ENCODE measurements around the gene GABRB3. TPM values are rescaled to one million over a fixed set of nuclear protein-coding genes. Genes with fewer than 3 reads are reported as not detected.

Gene GABRB3
- polyA plus RNA-seq, 3 donors: not detected

DNA sequence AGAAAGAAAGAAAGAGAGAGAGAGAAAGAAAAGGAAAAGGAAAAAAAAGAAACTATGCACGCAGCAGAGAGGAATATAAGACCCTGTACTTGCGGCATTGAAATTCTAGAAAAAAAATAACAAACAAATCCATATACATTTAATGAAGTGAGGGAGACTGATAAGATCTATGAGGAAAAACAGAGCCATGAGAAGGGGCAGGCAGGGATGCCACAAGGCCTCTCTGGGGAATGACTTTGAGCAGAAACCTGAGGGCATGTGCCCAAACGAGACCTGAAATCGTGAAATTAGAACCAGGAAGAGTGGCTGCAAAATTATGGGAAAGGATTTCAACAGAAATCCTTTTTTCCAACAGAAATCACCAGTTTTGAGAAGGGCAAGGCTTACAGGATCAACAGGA, 98.4 kb downstream of the GABRB3 start:
- Mint-ChIP-seq H3K4me1 (no peaks in the 10 kb centered on the region), H3K27ac (no peak overlapping the region), H3K9me3 (peaks cover 9 to 30% (median 18%) of the 10 kb centered on the region in 7 donors), H3K4me3 (no peak overlapping the region), H3K27me3 (ENCODE audit: low read depth in 3 of 3) (peaks cover 0 to 7% (median 0%) of the 10 kb centered on the region in 3 donors), H3K36me3 (no peaks in the 10 kb centered on the region)
- intact Hi-C loops (cut with micrococcal nuclease): no loop called here
- Histone ChIP-seq H3K27ac (ENCODE audit: low read depth in 1 of 2, low read length in 2 of 2) (no peak overlapping the region), H2AFZ (ENCODE audit: insufficient read depth, low read depth, low read length, poor library complexity, severe bottlenecking) (no peak overlapping the region), H3K79me2 (ENCODE audit: insufficient read depth, low read length) (no peaks in the 10 kb centered on the region), H3K27me3 (ENCODE audit: control insufficient read depth in 2 of 2, insufficient read depth in 2 of 2, low read length in 2 of 2) (no peaks in the 10 kb centered on the region), H4K20me1 (ENCODE audit: insufficient read depth, low read length) (no peaks in the 10 kb centered on the region), H3K4me2 (replicated peaks; ENCODE audit: extremely low read depth, low read length, poor library complexity, severe bottlenecking) (no peak overlapping the region), H3K4me3 (replicated peaks in 1 of 3; ENCODE audit: low read depth in 2 of 3, low read length in 3 of 3) (no peak overlapping the region), H3K36me3 (replicated peaks in 1 of 2; ENCODE audit: control insufficient read depth in 1 of 2, insufficient read depth in 2 of 2, low read length in 2 of 2) (no peaks in the 10 kb centered on the region), H3K9me3 (replicated peaks in 1 of 2; ENCODE audit: control insufficient read depth in 1 of 2, insufficient read depth in 1 of 2, low read length in 2 of 2) (peaks cover 11 to 30% of the 10 kb centered on the region in 2 donors), H3K9ac (ENCODE audit: insufficient read depth, low read length, poor library complexity, severe bottlenecking) (no peak overlapping the region), H3K4me1 (ENCODE audit: control insufficient read depth in 1 of 2, insufficient read depth in 2 of 2, low read length in 2 of 2) (no peaks in the 10 kb centered on the region)
- TF ChIP-seq, protein P1, sequence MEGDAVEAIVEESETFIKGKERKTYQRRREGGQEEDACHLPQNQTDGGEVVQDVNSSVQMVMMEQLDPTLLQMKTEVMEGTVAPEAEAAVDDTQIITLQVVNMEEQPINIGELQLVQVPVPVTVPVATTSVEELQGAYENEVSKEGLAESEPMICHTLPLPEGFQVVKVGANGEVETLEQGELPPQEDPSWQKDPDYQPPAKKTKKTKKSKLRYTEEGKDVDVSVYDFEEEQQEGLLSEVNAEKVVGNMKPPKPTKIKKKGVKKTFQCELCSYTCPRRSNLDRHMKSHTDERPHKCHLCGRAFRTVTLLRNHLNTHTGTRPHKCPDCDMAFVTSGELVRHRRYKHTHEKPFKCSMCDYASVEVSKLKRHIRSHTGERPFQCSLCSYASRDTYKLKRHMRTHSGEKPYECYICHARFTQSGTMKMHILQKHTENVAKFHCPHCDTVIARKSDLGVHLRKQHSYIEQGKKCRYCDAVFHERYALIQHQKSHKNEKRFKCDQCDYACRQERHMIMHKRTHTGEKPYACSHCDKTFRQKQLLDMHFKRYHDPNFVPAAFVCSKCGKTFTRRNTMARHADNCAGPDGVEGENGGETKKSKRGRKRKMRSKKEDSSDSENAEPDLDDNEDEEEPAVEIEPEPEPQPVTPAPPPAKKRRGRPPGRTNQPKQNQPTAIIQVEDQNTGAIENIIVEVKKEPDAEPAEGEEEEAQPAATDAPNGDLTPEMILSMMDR (IDR thresholded peaks at IDR 0.05): no peak
- no peak for DNase-seq
- no CpG with 5 or more reads among the region's 4 CpGs for WGBS (ENCODE audit: insufficient coverage)

DNA sequence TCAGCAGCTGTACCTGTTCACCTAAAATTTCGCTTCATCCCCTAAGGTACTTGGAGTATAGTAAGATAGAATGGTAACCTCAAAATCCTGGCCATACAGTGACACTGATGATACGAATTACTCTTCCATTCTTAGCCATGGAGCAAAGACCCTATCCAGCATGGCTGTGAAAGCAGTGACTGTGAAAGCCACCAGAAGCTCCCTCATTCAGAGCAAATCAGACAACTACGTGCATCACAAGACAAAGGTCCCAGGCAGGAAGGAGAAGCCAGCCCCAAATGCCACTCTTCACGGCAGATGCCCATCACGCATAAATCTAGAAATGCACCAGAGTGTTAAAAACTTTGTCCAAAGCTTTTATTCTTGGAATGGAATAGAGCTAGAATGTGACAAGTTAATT, 99.4 kb downstream of the GABRB3 start:
- H3K4me1 ChIP-seq (ENCODE audit: control insufficient read depth in 1 of 2, insufficient read depth in 2 of 2, low read length in 2 of 2): no peaks in the 10 kb centered on the region
- H2AFZ ChIP-seq (ENCODE audit: insufficient read depth, low read depth, low read length, poor library complexity, severe bottlenecking): no peak overlapping the region
- peaks cover 12 to 29% (median 18%) of the 10 kb centered on the region in 7 donors for H3K9me3 Mint-ChIP-seq

More for the DNA sequence above, 99.4 kb downstream of the GABRB3 start:
- intact Hi-C loops (cut with micrococcal nuclease): no loop called here
- Histone ChIP-seq H3K27me3 (ENCODE audit: control insufficient read depth in 2 of 2, insufficient read depth in 2 of 2, low read length in 2 of 2) (no peaks in the 10 kb centered on the region), H4K20me1 (ENCODE audit: insufficient read depth, low read length) (no peaks in the 10 kb centered on the region), H3K36me3 (replicated peaks in 1 of 2; ENCODE audit: control insufficient read depth in 1 of 2, insufficient read depth in 2 of 2, low read length in 2 of 2) (no peaks in the 10 kb centered on the region), H3K27ac (ENCODE audit: low read depth in 1 of 2, low read length in 2 of 2) (no peak overlapping the region), H3K9ac (ENCODE audit: insufficient read depth, low read length, poor library complexity, severe bottlenecking) (no peak overlapping the region), H3K9me3 (replicated peaks in 1 of 2; ENCODE audit: control insufficient read depth in 1 of 2, insufficient read depth in 1 of 2, low read length in 2 of 2) (peaks cover 11 to 26% of the 10 kb centered on the region in 2 donors), H3K4me3 (replicated peaks in 1 of 3; ENCODE audit: low read depth in 2 of 3, low read length in 3 of 3) (no peak overlapping the region), H3K4me2 (replicated peaks; ENCODE audit: extremely low read depth, low read length, poor library complexity, severe bottlenecking) (no peak overlapping the region), H3K79me2 (ENCODE audit: insufficient read depth, low read length) (no peaks in the 10 kb centered on the region)
- peaks cover 0 to 7% (median 0%) of the 10 kb centered on the region in 3 donors for H3K27me3 Mint-ChIP-seq (ENCODE audit: low read depth in 3 of 3)
- no peak overlapping the region for H3K27ac Mint-ChIP-seq
- TF ChIP-seq, protein P1 (IDR thresholded peaks at IDR 0.05): no peak
- no peaks in the 10 kb centered on the region for H3K4me1 Mint-ChIP-seq
- no peak for DNase-seq
- WGBS (ENCODE audit: insufficient coverage): 88% methylated on average over 1 of the region's 5 CpGs
- no peaks in the 10 kb centered on the region for H3K36me3 Mint-ChIP-seq
- H3K4me3 Mint-ChIP-seq: no peak overlapping the region

Measured in CD14-positive monocyte (primary cell).